Colonic mucosa (tissue), 4 donors: ENCODE results near the gene CMTM1. TPM values are rescaled to one million over a fixed set of nuclear protein-coding genes. Genes with fewer than 3 reads are reported as not detected.

Experiments used
- DNase-seq: peaks from one replicate; pipeline ENCODE4 v3.0.0-alpha.2; 2020
- H3K27ac ChIP-seq: fragments of 200-600 bp; one replicate; pipeline ENCODE4 v1.8.0; 2021
- H3K27me3 ChIP-seq: fragments of 200-600 bp; one replicate; pipeline ENCODE4 v1.8.0; 2021
- H3K36me3 ChIP-seq: fragments of 200-600 bp; one replicate; pipeline ENCODE4 v1.8.0; 2021
- H3K4me1 ChIP-seq: fragments of 200-600 bp; one replicate; pipeline ENCODE4 v1.8.0; 2021; ENCODE audit warnings: mild to moderate bottlenecking
- H3K4me3 ChIP-seq: fragments of 200-600 bp; one replicate; pipeline ENCODE4 v1.8.0; 2021
- H3K9ac ChIP-seq, 2 donors: one replicate each; pipeline ENCODE4 v1.7.0; 2013; ENCODE audit warnings: control low read depth in 2 of 2, low read depth in 2 of 2, low read length in 2 of 2
- H3K9me3 ChIP-seq: fragments of 200-600 bp; one replicate; pipeline ENCODE4 v1.8.0; 2021
- intact Hi-C: fragments of 100-400 bp; cut with DNase I; formaldehyde crosslinking; loops from one replicate; pipeline ENCODE4 v1.14.1; 2022
- total RNA-seq, 2 donors: library from RNA; stranded (reverse); fragmentation: NEBNext Ultra II Directional in 1 of 2; extraction: Animal tissue kit (Norgen Biotek cat#: 25700) in 1 of 2; gene quantifications; one replicate each; pipeline ENCODE4 v1.2.1, GENCODE V29; 2021
- TF ChIP-seq, protein P1 (sequence below): fragments of 200-600 bp; IDR thresholded peaks from one replicate; pipeline ENCODE4 v1.8.0; 2022; ENCODE audit warnings: antibody characterized with exemption, mild to moderate bottlenecking
- donor health status: healthy.
- donor health status: DM: no; HTN: no; CAD: no.
- donor health status: DM: no; HTN: no; CAD: no.

Gene CMTM1
- total RNA-seq, 2 donors from 2014 or later, result 5.1 to 9.4 TPM

DNA sequence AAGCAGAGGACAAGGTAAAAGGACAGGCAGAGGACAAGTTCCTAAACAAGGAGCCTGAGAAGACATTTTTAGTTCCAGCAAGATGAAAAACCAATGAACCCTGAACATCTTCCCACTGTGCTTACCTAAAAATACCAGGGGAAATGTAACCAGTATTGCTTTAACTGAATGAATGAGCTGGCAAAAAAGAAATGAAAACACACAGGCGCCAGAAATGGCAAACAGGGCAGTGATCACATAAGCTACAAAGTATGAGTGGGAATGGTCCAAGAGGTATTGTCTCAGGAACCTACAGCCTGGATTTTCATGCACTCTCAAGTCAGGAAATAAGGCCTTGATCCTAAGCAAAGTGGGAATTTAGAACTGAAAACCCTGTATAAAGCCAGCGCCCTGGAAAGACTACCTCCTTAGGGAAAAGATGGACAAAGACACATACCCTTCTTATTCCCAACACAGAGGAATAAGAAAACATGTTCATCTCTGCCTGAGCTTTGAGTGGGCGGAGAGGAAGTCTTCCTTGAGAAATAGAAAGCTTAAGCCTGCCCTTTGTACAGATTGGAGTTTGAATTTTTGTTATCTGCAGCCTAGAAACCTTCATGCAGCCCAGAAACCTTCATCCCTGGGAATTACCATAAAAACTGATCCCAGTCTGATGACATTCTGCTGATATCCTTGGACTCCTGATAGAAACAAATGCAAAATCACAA lies 15.2 kb downstream of the CMTM1 start:
- Histone ChIP-seq H3K27me3 (peaks cover 9% of the 10 kb centered on the region), H3K36me3 (no peaks in the 10 kb centered on the region), H3K27ac (no peak overlapping the region), H3K9me3 (no peaks in the 10 kb centered on the region), H3K4me1 (peaks cover 5% of the 10 kb centered on the region), H3K9ac (no peak overlapping the region), H3K4me3 (no peak overlapping the region)
- no peak for DNase-seq
- TF ChIP-seq, protein P1, sequence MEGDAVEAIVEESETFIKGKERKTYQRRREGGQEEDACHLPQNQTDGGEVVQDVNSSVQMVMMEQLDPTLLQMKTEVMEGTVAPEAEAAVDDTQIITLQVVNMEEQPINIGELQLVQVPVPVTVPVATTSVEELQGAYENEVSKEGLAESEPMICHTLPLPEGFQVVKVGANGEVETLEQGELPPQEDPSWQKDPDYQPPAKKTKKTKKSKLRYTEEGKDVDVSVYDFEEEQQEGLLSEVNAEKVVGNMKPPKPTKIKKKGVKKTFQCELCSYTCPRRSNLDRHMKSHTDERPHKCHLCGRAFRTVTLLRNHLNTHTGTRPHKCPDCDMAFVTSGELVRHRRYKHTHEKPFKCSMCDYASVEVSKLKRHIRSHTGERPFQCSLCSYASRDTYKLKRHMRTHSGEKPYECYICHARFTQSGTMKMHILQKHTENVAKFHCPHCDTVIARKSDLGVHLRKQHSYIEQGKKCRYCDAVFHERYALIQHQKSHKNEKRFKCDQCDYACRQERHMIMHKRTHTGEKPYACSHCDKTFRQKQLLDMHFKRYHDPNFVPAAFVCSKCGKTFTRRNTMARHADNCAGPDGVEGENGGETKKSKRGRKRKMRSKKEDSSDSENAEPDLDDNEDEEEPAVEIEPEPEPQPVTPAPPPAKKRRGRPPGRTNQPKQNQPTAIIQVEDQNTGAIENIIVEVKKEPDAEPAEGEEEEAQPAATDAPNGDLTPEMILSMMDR, result no peak
- intact Hi-C loops, result no loop called here

DNA sequence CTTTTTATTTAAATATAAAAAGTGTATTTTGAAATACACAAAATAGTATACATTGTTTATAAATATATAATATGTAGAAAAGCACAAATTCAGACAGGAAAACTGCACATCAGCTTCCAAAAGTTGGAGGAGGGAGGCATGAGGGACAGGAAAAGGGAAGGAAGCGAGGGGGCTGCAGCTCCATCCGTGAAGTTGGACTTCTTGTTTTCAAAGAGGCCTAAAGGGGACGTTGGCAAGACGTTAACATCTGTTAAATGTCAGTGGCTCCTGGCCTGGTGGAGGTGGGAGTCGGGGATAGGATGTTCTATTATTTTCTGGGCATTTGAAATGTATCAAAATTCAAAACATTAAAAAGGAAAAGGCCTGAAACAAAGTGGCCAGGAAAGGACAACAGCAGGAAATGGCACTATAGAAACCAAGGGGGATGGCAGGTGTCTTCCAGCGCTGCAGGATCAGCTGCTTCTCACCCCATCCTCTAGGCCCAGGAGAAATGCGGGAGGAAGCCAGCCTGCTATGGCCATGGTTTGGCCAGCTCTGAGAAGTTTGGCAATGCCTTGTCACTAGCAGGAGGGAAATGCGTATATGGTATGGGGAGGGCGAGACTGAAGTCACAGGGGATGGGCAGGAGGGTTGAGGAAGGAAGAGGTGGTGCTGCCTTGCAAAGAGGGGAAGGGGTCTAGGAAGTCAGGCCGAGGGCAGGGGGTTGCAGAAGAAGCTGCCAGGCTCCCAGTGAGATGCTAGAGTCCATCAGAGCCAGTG lies 19.4 kb downstream of the CMTM1 start:
- H3K36me3 ChIP-seq, result no peaks in the 10 kb centered on the region
- H3K4me1 ChIP-seq, result no peaks in the 10 kb centered on the region
- H3K9ac ChIP-seq, result no peak overlapping the region
- H3K9me3 ChIP-seq, result no peaks in the 10 kb centered on the region
- H3K27me3 ChIP-seq, result no peaks in the 10 kb centered on the region
- H3K4me3 ChIP-seq, result no peak overlapping the region
- intact Hi-C loops, result no loop called here
- TF ChIP-seq, protein P1, result no peak
- DNase-seq, result no peak
- H3K27ac ChIP-seq, result no peak overlapping the region

DNA sequence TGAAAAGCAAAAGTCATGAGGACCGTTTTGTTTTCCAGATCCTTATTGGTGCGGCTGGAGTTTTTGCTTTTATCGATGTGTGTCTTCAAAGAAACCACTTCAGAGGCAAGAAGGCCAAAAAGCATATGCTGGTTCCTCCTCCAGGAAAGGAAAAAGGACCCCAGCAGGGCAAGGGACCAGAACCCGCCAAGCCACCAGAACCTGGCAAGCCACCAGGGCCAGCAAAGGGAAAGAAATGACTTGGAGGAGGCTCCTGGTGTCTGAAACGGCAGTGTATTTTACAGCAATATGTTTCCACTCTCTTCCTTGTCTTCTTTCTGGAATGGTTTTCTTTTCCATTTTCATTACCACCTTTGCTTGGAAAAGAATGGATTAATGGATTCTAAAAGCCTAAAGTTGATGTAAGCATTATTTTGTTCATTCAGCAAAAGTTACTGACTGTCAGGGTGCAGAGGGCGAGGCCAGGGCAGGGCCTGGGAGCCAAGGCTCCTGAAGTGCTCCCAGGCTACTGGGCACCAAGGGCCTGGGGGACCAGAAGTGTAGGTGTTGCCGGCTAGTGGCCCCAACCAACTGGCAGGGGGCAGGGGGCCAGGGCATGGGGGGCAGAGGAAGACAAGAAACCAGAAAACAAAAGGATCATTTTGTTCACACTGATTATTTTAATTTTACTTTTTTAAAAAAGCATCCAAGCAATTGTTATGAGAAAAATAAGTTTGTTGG lies 21.8 kb downstream of the CMTM1 start:
- Histone ChIP-seq H3K27me3 (no peaks in the 10 kb centered on the region), H3K36me3 (no peaks in the 10 kb centered on the region), H3K9me3 (no peaks in the 10 kb centered on the region), H3K4me1 (no peaks in the 10 kb centered on the region), H3K27ac (no peak overlapping the region), H3K9ac (no peak overlapping the region), H3K4me3 (no peak overlapping the region)
- intact Hi-C loops, result no loop called here
- TF ChIP-seq, protein P1, result no peak
- DNase-seq, result no peak

DNA sequence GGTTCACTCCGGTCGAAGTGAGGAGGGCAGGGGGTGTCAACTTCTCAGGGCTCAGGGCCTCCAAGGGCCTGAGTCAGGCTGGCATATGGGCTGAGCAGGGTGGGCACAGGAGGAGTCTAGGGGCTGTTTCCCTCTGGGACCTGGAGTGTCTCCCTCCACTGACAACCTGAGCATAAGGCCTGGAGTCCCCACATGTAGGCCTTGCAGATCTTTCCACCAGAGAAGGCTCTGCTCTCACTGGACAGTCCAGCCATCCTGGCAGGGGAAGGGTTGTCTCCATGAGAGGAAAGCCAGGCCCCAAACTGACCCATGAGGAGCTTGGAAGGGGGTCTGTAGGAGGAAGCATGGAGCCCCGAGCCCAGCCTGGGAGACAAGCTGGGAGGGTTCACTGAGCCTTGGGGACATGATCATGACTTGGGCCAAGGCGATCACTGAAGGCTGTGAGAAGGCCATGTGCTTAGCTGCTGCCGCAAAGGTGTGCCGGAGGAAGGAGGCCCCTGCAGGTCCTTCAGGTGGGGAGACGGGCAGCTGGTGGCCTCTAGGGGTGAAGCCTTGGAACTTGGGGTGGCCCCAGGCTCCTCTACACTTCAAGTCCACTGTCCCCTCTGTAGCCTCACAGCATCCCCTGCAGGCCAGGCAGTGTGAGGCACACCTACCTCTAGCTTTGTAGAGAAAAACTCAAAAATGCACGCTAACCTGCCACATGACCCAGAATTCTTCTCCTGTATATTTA lies 22.9 kb downstream of the CMTM1 start:
- Histone ChIP-seq H3K36me3 (no peaks in the 10 kb centered on the region), H3K27ac (no peak overlapping the region), H3K9ac (no peak overlapping the region), H3K4me3 (no peak overlapping the region), H3K9me3 (no peaks in the 10 kb centered on the region), H3K27me3 (no peaks in the 10 kb centered on the region), H3K4me1 (no peaks in the 10 kb centered on the region)
- TF ChIP-seq, protein P1, result no peak
- peak; percentile 42 for DNase-seq
- intact Hi-C loops, result no loop called here

DNA sequence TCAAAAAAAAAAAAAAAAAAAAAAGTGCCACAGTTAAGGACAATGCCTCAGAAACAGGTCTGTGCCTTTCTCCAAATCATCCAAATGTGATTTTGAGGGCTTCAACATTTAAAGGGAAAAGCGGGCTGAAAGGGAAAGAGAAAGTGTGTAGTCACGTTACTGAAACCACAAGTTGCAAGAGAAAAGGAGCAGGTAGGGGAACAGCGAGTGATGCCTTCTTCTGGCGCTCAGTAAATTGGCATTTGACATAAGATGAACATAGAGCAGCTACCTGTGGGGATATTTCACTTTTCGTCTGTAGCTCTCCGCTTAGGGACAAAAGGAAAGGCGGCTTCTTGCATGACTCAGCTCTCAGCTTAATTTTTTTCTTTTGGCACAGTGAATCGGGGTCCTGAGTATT lies 24.1 kb downstream of the CMTM1 start:
- Histone ChIP-seq H3K9ac (no peak overlapping the region), H3K4me3 (no peak overlapping the region), H3K36me3 (no peaks in the 10 kb centered on the region), H3K4me1 (no peaks in the 10 kb centered on the region), H3K27ac (no peak overlapping the region), H3K9me3 (no peaks in the 10 kb centered on the region), H3K27me3 (no peaks in the 10 kb centered on the region)
- TF ChIP-seq, protein P1, result no peak
- intact Hi-C loops, result no loop called here
- DNase-seq, result no peak
